Measurements from ENCODE around the gene LGALSL.

LGALSL gene

DNA sequence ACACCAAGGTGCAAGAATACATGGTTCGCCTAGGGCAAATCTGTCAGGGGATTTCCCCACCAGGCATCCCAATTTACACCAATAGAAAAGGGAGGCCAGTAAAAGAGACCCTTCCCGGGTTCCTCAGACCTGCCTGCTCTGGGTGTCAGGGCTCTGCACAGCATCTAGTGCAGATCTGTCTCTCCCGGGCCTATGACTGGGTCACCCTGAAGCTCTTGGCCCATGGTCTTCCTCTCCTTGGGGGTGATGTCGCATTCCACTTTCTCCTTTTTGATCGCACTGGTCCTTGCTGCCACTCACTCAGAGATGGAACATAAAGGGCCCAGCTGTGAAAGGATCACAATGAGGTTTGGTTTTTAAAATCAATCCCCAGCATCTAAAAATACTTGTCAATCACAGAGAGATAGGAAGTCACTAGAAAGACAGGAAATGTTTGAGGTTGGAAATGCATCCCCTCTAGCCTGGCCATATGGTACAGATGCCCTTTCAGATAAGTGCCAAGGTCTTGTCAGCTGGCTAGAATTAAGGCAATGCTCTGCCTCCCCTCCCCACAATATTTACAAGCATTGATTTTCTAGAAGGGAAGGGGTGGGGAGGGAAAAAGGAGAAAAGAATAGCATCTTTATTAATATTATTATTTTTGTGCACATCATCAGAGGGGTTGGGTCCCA lies 35.3 kb downstream of the LGALSL start:
- no peak overlapping the region for H3K23ac ChIP-seq (ENCODE audit: low read depth, low read length, poor library complexity)
- no peak overlapping the region for H3K4me2 ChIP-seq (ENCODE audit: insufficient read depth, low read length, poor library complexity, severe bottlenecking)
- no peak overlapping the region for H3K27ac ChIP-seq (replicated peaks; ENCODE audit: low read length)
- H4K8ac ChIP-seq (ENCODE audit: low read depth, low read length), result no peak overlapping the region
- no peaks in the 10 kb centered on the region for H3K9me3 ChIP-seq (replicated peaks in 1 of 2; ENCODE audit: control insufficient read depth in 2 of 2, insufficient read depth in 1 of 2, low read depth in 1 of 2, low read length in 2 of 2)
- H3K18ac ChIP-seq (ENCODE audit: low read length), result no peak overlapping the region
- no peak overlapping the region for H3K14ac ChIP-seq (ENCODE audit: low read length)
- H3K27me3 ChIP-seq (ENCODE audit: control insufficient read depth in 3 of 3, insufficient read depth in 3 of 3, low read depth in 1 of 3, low read length in 3 of 3), result no peaks in the 10 kb centered on the region
- H3K36me3 ChIP-seq (replicated peaks in 1 of 2; ENCODE audit: control insufficient read depth in 2 of 2, insufficient read depth in 2 of 2, low read length in 2 of 2), result no peaks in the 10 kb centered on the region
- no peak overlapping the region for H3K4me3 ChIP-seq (ENCODE audit: low read length in 2 of 2)
- no peak overlapping the region for H3K9ac ChIP-seq (ENCODE audit: low read depth, low read length, poor library complexity)
- no peak overlapping the region for H2BK120ac ChIP-seq (ENCODE audit: low read depth, low read length)
- no peak overlapping the region for H3K4ac ChIP-seq (ENCODE audit: low read length)
- H2BK12ac ChIP-seq (ENCODE audit: low read length), result no peak overlapping the region
- H2AK5ac ChIP-seq (ENCODE audit: low read depth, low read length), result no peak overlapping the region
- no peak for DNase-seq (ENCODE audit: low spot score)
- no peak overlapping the region for H2BK5ac ChIP-seq (ENCODE audit: low read length)
- no peak overlapping the region for H2BK15ac ChIP-seq (ENCODE audit: low read length)
- no peak overlapping the region for H2AFZ ChIP-seq (ENCODE audit: low read length)
- no peaks in the 10 kb centered on the region for H3K79me1 ChIP-seq (ENCODE audit: low read depth, low read length)
- no CpG with 5 or more reads among the region's 5 CpGs for WGBS, 2 donors (ENCODE audit: extremely low coverage in 2 of 2, insufficient read length in 2 of 2, insufficient replicate concordance in 1 of 2)
- peaks cover 6 to 7% of the 10 kb centered on the region in 2 donors for H3K4me1 ChIP-seq (ENCODE audit: control insufficient read depth in 2 of 2, insufficient read depth in 1 of 2, low read depth in 1 of 2, low read length in 2 of 2)
- H4K91ac ChIP-seq (ENCODE audit: low read depth, low read length, poor library complexity), result no peak overlapping the region

GRCh38 chr2:64491426-64491825 lies 37.5 kb downstream of the LGALSL start:
- Histone ChIP-seq H2AK5ac (ENCODE audit: low read depth, low read length) (no peak overlapping the region), H3K23ac (ENCODE audit: low read depth, low read length, poor library complexity) (no peak overlapping the region), H3K36me3 (replicated peaks in 1 of 2; ENCODE audit: control insufficient read depth in 2 of 2, insufficient read depth in 2 of 2, low read length in 2 of 2) (no peaks in the 10 kb centered on the region), H2BK120ac (ENCODE audit: low read depth, low read length) (no peak overlapping the region), H3K4me2 (ENCODE audit: insufficient read depth, low read length, poor library complexity, severe bottlenecking) (no peak overlapping the region), H3K4me1 (ENCODE audit: control insufficient read depth in 2 of 2, insufficient read depth in 1 of 2, low read depth in 1 of 2, low read length in 2 of 2) (peaks cover 6 to 7% of the 10 kb centered on the region in 2 donors), H2BK15ac (ENCODE audit: low read length) (no peak overlapping the region), H3K14ac (ENCODE audit: low read length) (no peak overlapping the region), H2AFZ (ENCODE audit: low read length) (no peak overlapping the region), H3K4me3 (ENCODE audit: low read length in 2 of 2) (no peak overlapping the region), H3K18ac (ENCODE audit: low read length) (no peak overlapping the region), H3K27me3 (ENCODE audit: control insufficient read depth in 3 of 3, insufficient read depth in 3 of 3, low read depth in 1 of 3, low read length in 3 of 3) (no peaks in the 10 kb centered on the region), H2BK5ac (ENCODE audit: low read length) (no peak overlapping the region), H4K8ac (ENCODE audit: low read depth, low read length) (no peak overlapping the region), H3K9ac (ENCODE audit: low read depth, low read length, poor library complexity) (no peak overlapping the region), H2BK12ac (ENCODE audit: low read length) (no peak overlapping the region), H4K91ac (ENCODE audit: low read depth, low read length, poor library complexity) (no peak overlapping the region), H3K79me1 (ENCODE audit: low read depth, low read length) (no peaks in the 10 kb centered on the region), H3K9me3 (replicated peaks in 1 of 2; ENCODE audit: control insufficient read depth in 2 of 2, insufficient read depth in 1 of 2, low read depth in 1 of 2, low read length in 2 of 2) (no peaks in the 10 kb centered on the region), H3K27ac (replicated peaks; ENCODE audit: low read length) (no peak overlapping the region), H3K4ac (ENCODE audit: low read length) (no peak overlapping the region)
- no CpG with 5 or more reads among the region's 4 CpGs for WGBS, 2 donors (ENCODE audit: extremely low coverage in 2 of 2, insufficient read length in 2 of 2, insufficient replicate concordance in 1 of 2)
- DNase-seq (ENCODE audit: low spot score), result no peak

GRCh38 chr2:64492272-64492671 lies 38.3 kb downstream of the LGALSL start:
- Histone ChIP-seq H2BK12ac (ENCODE audit: low read length) (no peak overlapping the region), H3K4me3 (ENCODE audit: low read length in 2 of 2) (no peak overlapping the region), H4K8ac (ENCODE audit: low read depth, low read length) (no peak overlapping the region), H3K4ac (ENCODE audit: low read length) (no peak overlapping the region), H3K4me1 (ENCODE audit: control insufficient read depth in 2 of 2, insufficient read depth in 1 of 2, low read depth in 1 of 2, low read length in 2 of 2) (peaks cover 6 to 7% of the 10 kb centered on the region in 2 donors), H3K27me3 (ENCODE audit: control insufficient read depth in 3 of 3, insufficient read depth in 3 of 3, low read depth in 1 of 3, low read length in 3 of 3) (no peaks in the 10 kb centered on the region), H3K27ac (replicated peaks; ENCODE audit: low read length) (no peak overlapping the region), H3K9me3 (replicated peaks in 1 of 2; ENCODE audit: control insufficient read depth in 2 of 2, insufficient read depth in 1 of 2, low read depth in 1 of 2, low read length in 2 of 2) (no peaks in the 10 kb centered on the region), H3K18ac (ENCODE audit: low read length) (no peak overlapping the region), H3K9ac (ENCODE audit: low read depth, low read length, poor library complexity) (no peak overlapping the region), H2AK5ac (ENCODE audit: low read depth, low read length) (no peak overlapping the region), H3K36me3 (replicated peaks in 1 of 2; ENCODE audit: control insufficient read depth in 2 of 2, insufficient read depth in 2 of 2, low read length in 2 of 2) (no peaks in the 10 kb centered on the region), H2BK120ac (ENCODE audit: low read depth, low read length) (no peak overlapping the region), H2AFZ (ENCODE audit: low read length) (no peak overlapping the region), H4K91ac (ENCODE audit: low read depth, low read length, poor library complexity) (no peak overlapping the region), H3K4me2 (ENCODE audit: insufficient read depth, low read length, poor library complexity, severe bottlenecking) (no peak overlapping the region), H2BK5ac (ENCODE audit: low read length) (no peak overlapping the region), H2BK15ac (ENCODE audit: low read length) (no peak overlapping the region), H3K79me1 (ENCODE audit: low read depth, low read length) (no peaks in the 10 kb centered on the region), H3K23ac (ENCODE audit: low read depth, low read length, poor library complexity) (no peak overlapping the region), H3K14ac (ENCODE audit: low read length) (no peak overlapping the region)
- no peak for DNase-seq (ENCODE audit: low spot score)
- WGBS, 2 donors (ENCODE audit: extremely low coverage in 2 of 2, insufficient read length in 2 of 2, insufficient replicate concordance in 1 of 2), result no CpG with 5 or more reads among the region's 3 CpGs

DNA sequence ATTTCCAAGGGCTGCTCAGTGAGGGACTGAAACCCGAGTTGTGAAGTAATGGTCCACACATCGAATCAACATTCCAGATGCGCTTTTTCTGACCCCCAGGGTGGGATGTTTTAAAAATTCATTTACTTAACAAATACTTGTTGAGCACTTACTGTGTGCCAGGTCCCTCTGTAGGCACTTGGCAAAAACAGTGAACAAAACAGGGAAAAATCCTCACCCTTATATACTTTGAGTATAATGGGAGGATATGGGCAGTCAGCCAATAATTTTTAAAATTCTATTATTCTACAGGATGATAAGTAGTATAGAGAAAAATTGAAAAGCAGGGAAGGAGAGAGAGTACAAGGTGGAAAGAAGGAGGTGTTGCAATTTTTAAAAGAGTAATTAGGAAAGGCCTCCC lies 38.9 kb downstream of the LGALSL start:
- Histone ChIP-seq H3K9ac (ENCODE audit: low read depth, low read length, poor library complexity) (no peak overlapping the region), H3K36me3 (replicated peaks in 1 of 2; ENCODE audit: control insufficient read depth in 2 of 2, insufficient read depth in 2 of 2, low read length in 2 of 2) (no peaks in the 10 kb centered on the region)
- WGBS, 2 donors (ENCODE audit: extremely low coverage in 2 of 2, insufficient read length in 2 of 2, insufficient replicate concordance in 1 of 2), result no CpG with 5 or more reads among the region's 3 CpGs

More for the DNA sequence above, 38.9 kb downstream of the LGALSL start:
- H3K79me1 ChIP-seq (ENCODE audit: low read depth, low read length), result no peaks in the 10 kb centered on the region
- no peak overlapping the region for H3K14ac ChIP-seq (ENCODE audit: low read length)
- H3K27ac ChIP-seq (replicated peaks; ENCODE audit: low read length), result no peak overlapping the region
- H3K18ac ChIP-seq (ENCODE audit: low read length), result no peak overlapping the region
- no peak overlapping the region for H2AK5ac ChIP-seq (ENCODE audit: low read depth, low read length)
- peaks cover 6 to 7% of the 10 kb centered on the region in 2 donors for H3K4me1 ChIP-seq (ENCODE audit: control insufficient read depth in 2 of 2, insufficient read depth in 1 of 2, low read depth in 1 of 2, low read length in 2 of 2)
- no peak overlapping the region for H2BK15ac ChIP-seq (ENCODE audit: low read length)
- no peak for DNase-seq (ENCODE audit: low spot score)
- no peak overlapping the region for H3K4me3 ChIP-seq (ENCODE audit: low read length in 2 of 2)
- no peaks in the 10 kb centered on the region for H3K9me3 ChIP-seq (replicated peaks in 1 of 2; ENCODE audit: control insufficient read depth in 2 of 2, insufficient read depth in 1 of 2, low read depth in 1 of 2, low read length in 2 of 2)
- no peaks in the 10 kb centered on the region for H3K27me3 ChIP-seq (ENCODE audit: control insufficient read depth in 3 of 3, insufficient read depth in 3 of 3, low read depth in 1 of 3, low read length in 3 of 3)
- H2BK5ac ChIP-seq (ENCODE audit: low read length), result no peak overlapping the region
- H3K23ac ChIP-seq (ENCODE audit: low read depth, low read length, poor library complexity), result no peak overlapping the region
- H3K4ac ChIP-seq (ENCODE audit: low read length), result no peak overlapping the region
- H4K91ac ChIP-seq (ENCODE audit: low read depth, low read length, poor library complexity), result no peak overlapping the region
- H2AFZ ChIP-seq (ENCODE audit: low read length), result no peak overlapping the region
- H3K4me2 ChIP-seq (ENCODE audit: insufficient read depth, low read length, poor library complexity, severe bottlenecking), result no peak overlapping the region
- H2BK12ac ChIP-seq (ENCODE audit: low read length), result no peak overlapping the region
- H2BK120ac ChIP-seq (ENCODE audit: low read depth, low read length), result no peak overlapping the region
- no peak overlapping the region for H4K8ac ChIP-seq (ENCODE audit: low read depth, low read length)
